Measurements from ENCODE around the gene PHACTR1.

GRCh38 chr6:12710921-12711320, 5.6 kb upstream of the PHACTR1 start:
- no peak for TF ChIP-seq ZNF138 (CRISPR knock-in tag; conservative IDR thresholded peaks at IDR 0.05)
- TF ChIP-seq MAX (CRISPR knock-in tag; IDR thresholded peaks at IDR 0.05): no peak
- no peak for TF ChIP-seq FOXJ3 (CRISPR knock-in tag; IDR thresholded peaks at IDR 0.05; ENCODE audit: borderline replicate concordance)
- TF ChIP-seq GRHL2 (CRISPR knock-in tag; IDR thresholded peaks at IDR 0.05; ENCODE audit: insufficient replicate concordance, severe bottlenecking): no peak
- no peak for TF ChIP-seq ESRRA (CRISPR knock-in tag; IDR thresholded peaks at IDR 0.05; ENCODE audit: borderline replicate concordance)
- no peak for TF ChIP-seq ZBTB43 (CRISPR knock-in tag; IDR thresholded peaks at IDR 0.05)
- TF ChIP-seq USF1 (CRISPR knock-in tag; IDR thresholded peaks at IDR 0.05): no peak
- TF ChIP-seq CTCF (IDR thresholded peaks at IDR 0.05): no peak
- no peak for TF ChIP-seq GABPB1 (CRISPR knock-in tag; IDR thresholded peaks at IDR 0.05)
- no peak for TF ChIP-seq KAT7 (CRISPR knock-in tag; IDR thresholded peaks at IDR 0.05; ENCODE audit: borderline replicate concordance)
- no peak for TF ChIP-seq TEAD4 (CRISPR knock-in tag; IDR thresholded peaks at IDR 0.05)

Data from WTC11 (cell line).